ENCODE results near the gene GCN1.
"Not testable (repeated sequence)": the region's sequence is repeated elsewhere in the genome, so short reads cannot be mapped to it uniquely, and the experiment has no call there.

GRCh38 chr12:120196817-120197541 is 2.5 kb upstream of the GCN1 start:
- TF ChIP-seq CTCF (conservative IDR thresholded peaks at IDR 0.05); EZH2 (IDR thresholded peaks at IDR 0.05; ENCODE audit: low read depth): not testable (repeated sequence)

All from PC-9 (cell line).